Peyer's patch (tissue), 4 donors: ENCODE measurements around the gene FILIP1.

Experiments used
- CTCF ChIP-seq, 6 experiments: fragments of 450-650 bp in 4 of 6; fragments of 200-600 bp in 2 of 6; sonication (generic) in 1 of 6; IDR thresholded peaks; one replicate each; pipeline ENCODE4 v1.5.1; 2017 to 2019; ENCODE audit warnings: antibody characterized with exemption in 6 of 6, mild to moderate bottlenecking in 3 of 6, moderate library complexity in 1 of 6
- POLR2A ChIP-seq, 2 donors: fragments of 450-650 bp; IDR thresholded peaks; one replicate each; pipeline ENCODE4 v1.5.1; 2017; ENCODE audit warnings: antibody characterized with exemption in 2 of 2, mild to moderate bottlenecking in 2 of 2, moderate library complexity in 2 of 2

DNA sequence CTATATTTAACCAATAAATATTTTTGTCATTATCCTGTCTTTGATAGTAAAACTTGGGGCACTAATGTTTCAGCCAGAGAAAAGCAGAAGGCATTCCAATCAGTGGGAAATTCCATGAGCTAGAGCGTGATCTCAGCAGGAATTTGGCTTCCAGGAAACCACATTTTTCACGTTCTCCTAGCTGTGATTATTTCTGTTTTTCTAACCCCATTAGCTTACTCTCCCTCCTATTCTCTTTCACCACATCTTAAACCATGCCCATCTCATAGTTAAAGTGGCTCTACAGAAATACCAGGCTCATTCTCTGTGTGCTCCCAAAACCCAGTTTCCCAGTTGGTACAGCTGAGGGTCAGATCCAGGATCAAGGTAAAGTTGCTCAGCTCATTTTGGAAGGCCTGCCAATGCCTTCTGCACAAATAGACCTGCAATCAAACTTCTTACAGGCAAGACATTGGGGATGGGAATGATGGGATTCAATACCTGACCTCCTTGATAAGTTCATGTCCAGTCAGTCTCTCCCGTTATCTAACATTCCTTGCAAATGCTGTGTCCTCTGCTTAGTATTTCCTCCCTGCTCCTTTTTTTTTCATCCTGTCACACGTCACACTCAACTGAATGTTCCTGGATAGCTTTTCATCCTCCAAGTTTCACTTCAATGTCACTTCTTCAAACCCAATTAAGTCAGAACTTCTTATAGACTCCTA is 175.9 kb downstream of the FILIP1 start:
- no peak for TF ChIP-seq CTCF (IDR thresholded peaks at IDR 0.05)
- no peak for TF ChIP-seq POLR2A (IDR thresholded peaks at IDR 0.05)
